B cell (primary cell): ENCODE measurements around the gene DDIT4.

Source experiments
- CTCF ChIP-seq: fragments of 200-600 bp; IDR thresholded peaks from one replicate; pipeline ENCODE4 v1.8.0; 2022; ENCODE audit warnings: antibody characterized with exemption, mild to moderate bottlenecking
- EZH2 ChIP-seq: IDR thresholded peaks from 2 replicates; pipeline ENCODE4 v1.6.1; 2012; ENCODE audit warnings: borderline replicate concordance, low read depth, mild to moderate bottlenecking, moderate library complexity, low read length; ENCODE audit not compliant: insufficient read depth, poor library complexity, severe bottlenecking

GRCh38 chr10:72272689-72273409, 875 bp upstream of the DDIT4 start:
- TF ChIP-seq CTCF (no peak), EZH2 (no peak)
